ENCODE data around the gene OSBPL7.
A peak's percentile ranks its signal among the peaks of the same experiment; 100 is the strongest.

DNA sequence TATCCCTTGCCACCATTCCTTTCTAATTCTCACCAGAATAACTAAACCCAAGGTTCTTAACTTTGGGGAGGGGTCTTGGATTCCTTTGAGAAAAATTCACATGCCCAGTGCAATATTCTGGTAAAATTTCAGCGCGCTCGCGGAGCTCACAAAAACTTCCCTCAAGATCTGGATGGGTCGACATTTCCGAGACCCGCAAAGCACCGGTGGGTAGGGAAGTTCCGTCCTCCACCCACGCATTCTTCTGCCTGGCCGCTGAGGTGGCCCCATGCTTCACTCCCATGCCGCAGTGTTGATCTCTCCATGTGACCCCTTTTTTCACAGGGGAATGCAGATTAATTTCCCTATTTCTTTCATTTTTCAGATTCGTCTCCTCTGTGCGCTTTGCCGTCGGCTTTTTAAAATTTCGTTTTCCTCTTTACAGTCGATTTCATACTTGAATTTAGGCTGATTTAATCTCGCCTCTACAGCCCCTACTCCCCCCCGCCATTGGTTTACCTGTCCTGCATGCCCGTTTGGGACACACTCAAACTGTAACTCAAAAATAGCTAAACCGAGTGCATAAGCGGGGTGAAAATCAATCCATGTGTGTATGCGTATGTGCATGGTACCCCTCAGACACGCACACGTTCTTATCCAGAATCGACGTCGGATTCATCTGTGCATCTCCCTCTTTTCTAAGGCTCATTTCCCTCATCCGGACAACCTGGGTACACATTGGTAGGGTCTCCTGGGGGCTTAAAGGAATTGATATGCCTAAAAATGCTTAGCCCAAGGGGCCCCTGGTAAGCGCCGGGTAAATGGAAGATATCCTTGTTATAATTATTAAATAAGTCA, 30.7 kb upstream of the OSBPL7 start:
- TF ChIP-seq EZH2 (IDR thresholded peaks at IDR 0.05), result peak; percentile 93
- TF ChIP-seq POLR2AphosphoS5 (IDR thresholded peaks at IDR 0.05; ENCODE audit: borderline replicate concordance, low read depth, low read length), result no peak

Data from SK-N-MC (cell line).